ENCODE measurements around the gene AKIRIN1. TPM values are rescaled to one million over a fixed set of nuclear protein-coding genes. Genes with fewer than 3 reads are reported as not detected.

AKIRIN1 gene
- total RNA-seq, 2 donors from 2014 or later: 128 to 137 TPM

GRCh38 chr1:38989979-38990378 lies 1.1 kb upstream of the AKIRIN1 start:
- no peak for DNase-seq
- H3K4me3 ChIP-seq (ENCODE audit: low read length): peak overlapping the region; percentile 81
- Mint-ChIP-seq H3K36me3 (ENCODE audit: low read depth) (peaks cover 21% of the 10 kb centered on the region), H3K4me1 (peaks cover 39% of the 10 kb centered on the region), H3K9me3 (no peaks in the 10 kb centered on the region), H3K4me3 (peak overlapping the region; percentile 77), H3K27me3 (ENCODE audit: insufficient read depth) (no peaks in the 10 kb centered on the region), H3K27ac (peak overlapping the region; percentile 85)
- TF ChIP-seq CTCF (conservative IDR thresholded peaks at IDR 0.05): no peak
- H3K27me3 ChIP-seq (ENCODE audit: control insufficient read depth, insufficient read depth, low read length, poor library complexity, severe bottlenecking): no peaks in the 10 kb centered on the region
- H3K36me3 ChIP-seq (ENCODE audit: control insufficient read depth, insufficient read depth, low read length): peaks cover 21% of the 10 kb centered on the region
- H3K27ac ChIP-seq (ENCODE audit: low read depth, low read length): no peak overlapping the region
- H3K4me1 ChIP-seq (ENCODE audit: control insufficient read depth, insufficient read depth, low read length): no peaks in the 10 kb centered on the region
- 61 to 80% methylated on average over 1 to 2 of the region's 2 CpGs for WGBS, 2 experiments (ENCODE audit: insufficient coverage in 1 of 2, insufficient read length in 1 of 2)
- no peak overlapping the region for H3K9ac ChIP-seq (ENCODE audit: extremely low read depth, low read length, poor library complexity, severe bottlenecking)
- no peaks in the 10 kb centered on the region for H3K9me3 ChIP-seq (ENCODE audit: control insufficient read depth, low read length)

- no peak for TF ChIP-seq CTCF (conservative IDR thresholded peaks at IDR 0.05)
- WGBS, 2 experiments (ENCODE audit: insufficient coverage in 1 of 2, insufficient read length in 1 of 2): 0 to 20% methylated on average over 2 to 5 of the region's 5 CpGs
- H3K4me1 Mint-ChIP-seq: peaks cover 41% of the 10 kb centered on the region
These were observed 714 bp upstream of the AKIRIN1 start for GRCh38 chr1:38990386-38990737.

GRCh38 chr1:38991638-38992411 lies 749 bp downstream of the AKIRIN1 start:
- peaks cover 36% of the 10 kb centered on the region for H3K4me1 Mint-ChIP-seq
- H3K9me3 Mint-ChIP-seq: no peaks in the 10 kb centered on the region
- Histone ChIP-seq H3K36me3 (ENCODE audit: control insufficient read depth, insufficient read depth, low read length) (peaks cover 33% of the 10 kb centered on the region), H3K27ac (ENCODE audit: low read depth, low read length) (peak overlapping the region; percentile 92), H3K4me3 (ENCODE audit: low read length) (peak overlapping the region; percentile 89), H3K4me1 (ENCODE audit: control insufficient read depth, insufficient read depth, low read length) (no peaks in the 10 kb centered on the region), H3K27me3 (ENCODE audit: control insufficient read depth, insufficient read depth, low read length, poor library complexity, severe bottlenecking) (no peaks in the 10 kb centered on the region), H3K9ac (ENCODE audit: extremely low read depth, low read length, poor library complexity, severe bottlenecking) (peak overlapping the region; percentile 85), H3K9me3 (ENCODE audit: control insufficient read depth, low read length) (no peaks in the 10 kb centered on the region)
- WGBS, 2 experiments (ENCODE audit: insufficient coverage in 1 of 2, insufficient read length in 1 of 2): 0% methylated on average over 18 to 30 of the region's 30 CpGs
- no peaks in the 10 kb centered on the region for H3K27me3 Mint-ChIP-seq (ENCODE audit: insufficient read depth)
- peaks cover 37% of the 10 kb centered on the region for H3K36me3 Mint-ChIP-seq (ENCODE audit: low read depth)
- peak overlapping the region; percentile 69 for H3K27ac Mint-ChIP-seq
- peak overlapping the region; percentile 77 for H3K4me3 Mint-ChIP-seq
- peak; percentile 76 for DNase-seq
- no peak for TF ChIP-seq CTCF (conservative IDR thresholded peaks at IDR 0.05)

More at GRCh38 chr1:38990386-38990737, 714 bp upstream of the AKIRIN1 start:
- Mint-ChIP-seq H3K27ac (peak overlapping the region; percentile 85), H3K36me3 (ENCODE audit: low read depth) (peaks cover 25% of the 10 kb centered on the region), H3K4me3 (peak overlapping the region; percentile 77), H3K9me3 (no peaks in the 10 kb centered on the region), H3K27me3 (ENCODE audit: insufficient read depth) (no peaks in the 10 kb centered on the region)
- Histone ChIP-seq H3K27me3 (ENCODE audit: control insufficient read depth, insufficient read depth, low read length, poor library complexity, severe bottlenecking) (no peaks in the 10 kb centered on the region), H3K4me3 (ENCODE audit: low read length) (peak overlapping the region; percentile 81), H3K36me3 (ENCODE audit: control insufficient read depth, insufficient read depth, low read length) (peaks cover 25% of the 10 kb centered on the region), H3K9me3 (ENCODE audit: control insufficient read depth, low read length) (no peaks in the 10 kb centered on the region), H3K4me1 (ENCODE audit: control insufficient read depth, insufficient read depth, low read length) (no peaks in the 10 kb centered on the region), H3K27ac (ENCODE audit: low read depth, low read length) (peak overlapping the region; percentile 92), H3K9ac (ENCODE audit: extremely low read depth, low read length, poor library complexity, severe bottlenecking) (peak overlapping the region; percentile 61)
- DNase-seq: no peak
